Measurements from ENCODE around the gene GFI1. TPM values are rescaled to one million over a fixed set of nuclear protein-coding genes. Genes with fewer than 3 reads are reported as not detected.
A peak's percentile ranks its signal among the peaks of the same experiment; 100 is the strongest.

The GFI1 gene
- total RNA-seq, 1 experiment from 2014 or later = 2.3 TPM

GRCh38 chr1:92488416-92488815 lies 1.7 kb upstream of the GFI1 start:
- no peak for DNase-seq (ENCODE audit: low read depth)

DNA sequence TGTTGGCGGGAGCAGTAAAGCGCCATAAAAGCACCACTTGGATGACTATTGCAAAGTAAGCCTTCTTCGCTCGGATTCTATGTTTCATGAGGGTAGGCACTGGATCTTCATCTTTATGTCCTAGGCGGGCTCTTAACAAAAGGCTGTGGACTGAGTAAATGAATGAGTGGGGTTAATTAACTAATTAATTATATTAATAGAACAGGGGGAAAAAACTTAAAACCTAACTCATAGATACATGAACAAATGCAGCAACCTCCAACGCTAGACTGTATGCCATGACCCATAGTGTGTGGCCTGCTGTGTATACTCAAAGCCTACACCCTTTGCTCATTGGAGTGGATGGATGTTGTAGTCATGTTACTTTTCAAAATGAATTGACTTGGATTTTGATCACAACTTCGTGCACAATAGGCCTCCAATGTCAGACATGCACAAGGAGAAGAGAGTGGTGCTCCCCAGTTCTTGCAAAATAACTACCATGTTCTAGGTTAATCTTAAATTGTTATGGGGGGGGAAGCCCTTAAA lies 417 bp upstream of the GFI1 start:
- DNase-seq (ENCODE audit: low read depth) = no peak

DNA sequence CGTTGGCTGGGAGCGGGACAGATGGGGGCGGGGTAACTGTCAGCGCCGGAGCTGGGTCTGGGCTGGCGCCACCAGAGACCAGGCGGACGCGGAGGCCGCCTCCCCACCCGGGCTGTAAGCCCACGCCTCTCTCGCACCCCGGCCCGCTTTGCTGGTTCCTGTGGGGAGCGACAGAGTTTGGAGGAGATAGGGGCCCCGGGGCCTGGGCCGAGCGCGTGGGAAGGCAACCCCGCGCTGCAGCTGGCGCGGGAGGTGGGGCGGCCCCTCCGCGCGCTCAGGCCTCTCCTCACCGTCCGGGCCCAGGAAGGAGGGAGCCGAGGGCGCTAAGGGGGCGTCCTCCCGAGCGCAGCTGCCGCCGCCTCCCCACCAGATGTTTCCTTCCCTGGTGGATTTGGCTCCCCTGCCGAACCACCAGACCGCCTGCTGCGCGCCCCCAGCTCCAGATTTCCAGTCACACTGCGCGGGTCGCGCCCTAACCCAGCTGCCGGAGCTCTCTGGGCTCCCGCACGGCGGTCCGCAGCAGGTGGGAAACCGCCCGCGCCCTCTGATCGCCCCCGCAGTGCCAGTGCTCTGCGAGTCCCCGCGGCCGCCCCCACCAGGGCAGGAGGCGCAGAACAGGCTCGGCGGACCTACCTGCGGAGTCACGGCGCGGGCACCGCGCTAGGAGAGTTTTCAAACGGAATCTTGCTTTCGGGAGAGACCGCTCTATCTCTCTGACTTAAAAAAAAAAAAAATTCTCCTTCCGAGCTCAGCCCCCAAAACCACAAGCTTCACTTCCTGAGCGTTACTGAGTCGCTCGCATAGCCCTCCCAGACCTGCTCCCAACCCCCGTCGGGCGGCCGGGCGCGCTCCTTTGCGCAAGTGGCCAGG lies 1.1 kb downstream of the GFI1 start:
- DNase-seq (ENCODE audit: low read depth) = peak; percentile 50

GRCh38 chr1:92484472-92485380 lies 2.0 kb downstream of the GFI1 start:
- peak; percentile 41 for DNase-seq (ENCODE audit: low read depth)

GRCh38 chr1:92483610-92484471 lies 2.9 kb downstream of the GFI1 start:
- DNase-seq (ENCODE audit: low read depth) = peak; percentile 16

- peak; percentile 56 for DNase-seq (ENCODE audit: low read depth)
Observed at GRCh38 chr1:92482665-92483609, 3.8 kb downstream of the GFI1 start.

DNA sequence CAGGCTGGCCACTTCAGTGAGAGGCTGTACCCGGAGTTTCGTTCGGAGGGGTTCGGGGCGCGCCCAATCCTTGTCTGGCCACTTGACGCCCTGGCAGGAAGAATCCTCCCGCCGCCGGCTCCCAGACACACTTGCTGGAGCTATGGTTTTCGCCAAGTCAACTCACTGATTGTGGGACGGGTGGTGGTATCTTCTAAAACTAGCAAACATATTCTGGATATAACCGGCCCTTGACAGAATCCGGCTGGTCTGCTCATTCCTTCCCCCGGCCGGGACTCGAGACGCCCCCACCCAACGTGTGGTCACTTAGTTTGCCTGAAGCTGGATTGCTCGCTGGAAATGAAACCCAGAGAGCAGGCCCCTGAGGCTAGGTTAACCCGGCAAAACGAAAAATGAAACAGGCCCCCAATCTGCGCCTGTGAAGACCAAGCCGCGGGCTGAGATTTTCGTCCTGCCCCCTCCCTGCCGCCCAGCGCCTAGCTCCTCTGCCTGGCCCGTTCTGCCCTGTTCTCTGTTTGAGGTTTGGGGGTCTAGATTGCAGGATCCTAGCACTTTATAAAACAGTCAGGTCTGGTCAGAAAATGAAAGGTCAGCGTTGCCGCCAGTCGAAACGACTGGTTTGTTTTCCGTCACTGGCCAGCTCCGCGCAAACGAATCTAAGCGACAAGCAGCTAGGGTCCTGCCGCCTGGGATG lies 4.6 kb downstream of the GFI1 start:
- peak; percentile 20 for DNase-seq (ENCODE audit: low read depth)

DNA sequence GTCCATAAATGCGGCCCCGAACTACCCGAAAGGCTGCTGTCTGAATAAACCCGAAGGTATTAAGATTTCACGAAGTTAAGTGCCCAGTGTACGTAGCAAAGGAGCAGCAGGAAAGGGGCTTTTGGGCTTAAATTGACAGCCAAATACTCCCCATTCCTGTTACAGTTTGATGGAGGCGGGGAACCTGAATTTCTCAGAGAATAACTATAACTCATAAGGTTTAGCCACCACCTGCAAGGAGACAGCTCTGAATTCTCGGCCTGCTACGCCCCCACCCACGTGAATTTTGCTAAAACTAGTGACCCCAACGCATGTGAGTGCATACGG lies 5.2 kb downstream of the GFI1 start:
- DNase-seq (ENCODE audit: low read depth) = no peak

- DNase-seq (ENCODE audit: low read depth) = no peak
Observed at GRCh38 chr1:92480813-92481598, 5.7 kb downstream of the GFI1 start.

DNA sequence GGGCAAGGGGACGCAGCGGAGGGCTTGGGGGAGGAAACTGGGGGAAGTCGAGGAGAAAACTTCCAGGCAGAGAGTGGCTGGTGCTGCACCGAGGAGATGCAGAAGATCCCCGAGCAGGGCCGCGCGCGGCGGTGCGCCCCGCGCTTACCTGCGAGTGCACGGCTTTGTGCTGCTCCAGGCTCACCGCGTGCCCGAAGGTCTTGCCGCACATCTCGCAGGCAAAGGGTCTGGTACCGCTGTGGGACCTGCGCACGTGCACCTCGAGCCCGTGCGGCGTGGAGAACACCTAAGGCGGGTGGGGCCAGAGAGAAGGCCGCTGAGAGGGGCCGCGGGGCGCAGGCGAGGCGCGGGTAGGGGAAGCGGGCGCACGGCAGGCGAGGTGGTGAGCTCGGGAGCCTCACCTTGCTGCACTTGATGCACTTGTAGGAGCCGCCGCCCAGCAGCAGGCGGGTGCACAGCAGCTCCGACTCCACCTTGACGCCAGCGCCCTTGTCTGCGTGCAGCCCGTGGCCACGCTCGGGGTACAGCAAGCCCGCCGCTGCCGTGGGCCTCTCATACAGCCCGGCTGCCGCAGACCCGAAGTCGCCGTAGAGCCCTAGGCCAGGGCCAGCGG lies 6.4 kb downstream of the GFI1 start:
- DNase-seq (ENCODE audit: low read depth) = no peak

DNA sequence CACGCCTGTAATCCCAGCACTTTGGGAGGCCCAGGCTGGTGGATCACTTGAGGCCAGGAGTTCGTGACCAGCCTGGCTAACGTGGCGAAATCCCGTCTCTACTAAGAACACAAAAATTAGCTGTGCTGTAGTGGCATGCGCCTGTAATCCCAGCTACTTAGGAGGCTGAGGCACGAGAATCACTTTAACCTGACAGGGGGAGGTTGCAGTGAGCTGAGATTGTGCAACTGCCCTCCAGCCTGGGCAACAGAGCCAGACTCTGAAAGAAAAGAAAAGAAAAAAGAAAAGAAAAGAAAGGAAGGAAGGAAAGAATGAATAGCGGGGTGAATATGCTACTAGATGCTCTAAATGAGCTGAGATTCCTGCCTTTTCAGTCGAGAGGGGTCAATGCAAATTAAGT lies 7.1 kb downstream of the GFI1 start:
- no peak for DNase-seq (ENCODE audit: low read depth)

GRCh38 chr1:92478393-92478792 lies 8.3 kb downstream of the GFI1 start:
- DNase-seq (ENCODE audit: low read depth) = peak; percentile 72

GRCh38 chr1:92476071-92476631 lies 10.6 kb downstream of the GFI1 start:
- no peak for DNase-seq (ENCODE audit: low read depth)

- no peak for DNase-seq (ENCODE audit: low read depth)
Observed at GRCh38 chr1:92475029-92475428, 11.7 kb downstream of the GFI1 start.

- no peak for DNase-seq (ENCODE audit: low read depth)
Observed at GRCh38 chr1:92473781-92474495, 12.8 kb downstream of the GFI1 start.

DNA sequence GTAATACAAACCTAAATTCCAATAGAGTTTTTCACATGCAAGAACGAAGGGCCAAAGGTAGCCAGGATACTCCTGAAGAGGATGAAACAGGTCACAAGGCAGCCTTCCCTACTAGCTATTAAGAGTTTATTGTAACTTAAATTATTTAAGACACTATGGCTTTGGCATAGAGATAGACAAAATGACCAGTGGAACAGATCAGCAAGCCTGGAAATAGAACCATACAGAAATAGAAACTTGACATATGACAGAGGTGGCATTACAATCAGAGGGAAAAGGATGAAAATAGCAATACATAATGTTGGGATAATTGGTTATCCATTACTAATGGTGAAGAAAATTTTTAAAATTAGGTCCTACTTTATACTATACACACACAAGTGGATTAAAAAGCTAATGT lies 16.5 kb downstream of the GFI1 start:
- no peak for DNase-seq (ENCODE audit: low read depth)

DNA sequence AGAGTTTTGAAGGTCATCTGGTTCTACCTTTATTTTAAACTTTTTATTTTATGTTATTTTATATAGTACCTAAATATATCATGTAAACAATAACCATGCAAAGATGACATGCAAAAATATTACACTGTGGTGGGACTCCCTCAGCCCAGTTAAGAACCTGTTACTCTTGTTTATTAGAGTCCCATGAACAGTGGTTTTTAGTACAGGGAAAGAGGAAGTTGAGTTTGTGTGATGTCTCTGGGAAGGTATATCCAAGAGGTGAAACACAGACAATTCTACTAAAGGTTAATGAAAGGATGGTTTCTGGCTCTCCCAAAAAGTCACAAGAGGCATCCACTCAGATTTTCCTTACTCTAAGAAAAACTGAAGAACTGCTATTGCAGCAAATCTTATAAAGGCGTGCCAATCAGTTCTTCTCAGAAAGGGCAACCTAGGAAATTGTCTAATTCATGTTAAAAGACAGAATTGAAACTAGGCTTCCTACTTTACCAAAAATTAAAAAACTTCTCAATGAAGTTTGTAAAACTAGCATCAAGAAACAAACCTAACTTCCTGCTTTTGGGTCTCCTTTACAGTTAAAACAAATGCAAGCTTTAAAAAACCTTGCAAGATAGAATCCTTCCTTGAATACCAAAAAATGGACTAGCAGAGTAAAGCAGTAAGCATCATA lies 19.9 kb downstream of the GFI1 start:
- no peak for DNase-seq (ENCODE audit: low read depth)

Data from M059J (cell line).